Right atrium auricular region (tissue), 2 donors: Measurements from ENCODE around the gene NECAB3. TPM values are rescaled to one million over a fixed set of nuclear protein-coding genes. Genes with fewer than 3 reads are reported as not detected.

Experiments used
- DNase-seq: peaks from one replicate; pipeline ENCODE4 v3.0.0-alpha.2; 2019; ENCODE audit warnings: low spot score
- H3K27ac ChIP-seq, 2 donors: fragments of 200-600 bp; sonication (generic); 1 replicate in 1 of 2; 2 replicates in 1 of 2; pipeline ENCODE4 v1.5.1; 2016 to 2019
- H3K27me3 ChIP-seq, 2 donors: fragments of 200-600 bp; sonication (generic); one replicate each; pipeline versions ENCODE4 v1.5.1 to v1.6.0; 2017 to 2019
- H3K36me3 ChIP-seq: fragments of 200-600 bp; sonication (generic); one replicate; pipeline ENCODE4 v1.5.1; 2016
- H3K4me1 ChIP-seq, 2 donors: fragments of 200-600 bp; sonication (generic); one replicate each; pipeline versions ENCODE4 v1.5.1 to v1.6.0; 2017 to 2019
- H3K4me3 ChIP-seq, 2 donors: fragments of 200-600 bp; sonication (generic); 1 replicate in 1 of 2; 2 replicates in 1 of 2; pipeline ENCODE4 v1.5.1; 2017 to 2019; ENCODE audit warnings: mild to moderate bottlenecking in 1 of 2, moderate library complexity in 1 of 2
- H3K9me3 ChIP-seq, 2 donors: fragments of 200-600 bp; sonication (generic); one replicate each; pipeline ENCODE4 v1.5.1; 2019
- CTCF ChIP-seq, 2 donors: fragments of 200-600 bp; sonication (generic); IDR thresholded peaks; one replicate each; pipeline ENCODE4 v1.5.1; 2019; ENCODE audit warnings: antibody characterized with exemption in 2 of 2
- total RNA-seq, 2 donors: library from RNA; depleted of rRNA; stranded (reverse); fragments of >200 nt; gene quantifications; one replicate each; pipeline ENCODE4 v1.1.0, GENCODE V29; 2016

NECAB3 gene
- total RNA-seq, 2 donors from 2014 or later = 81.7 to 88.4 TPM

DNA sequence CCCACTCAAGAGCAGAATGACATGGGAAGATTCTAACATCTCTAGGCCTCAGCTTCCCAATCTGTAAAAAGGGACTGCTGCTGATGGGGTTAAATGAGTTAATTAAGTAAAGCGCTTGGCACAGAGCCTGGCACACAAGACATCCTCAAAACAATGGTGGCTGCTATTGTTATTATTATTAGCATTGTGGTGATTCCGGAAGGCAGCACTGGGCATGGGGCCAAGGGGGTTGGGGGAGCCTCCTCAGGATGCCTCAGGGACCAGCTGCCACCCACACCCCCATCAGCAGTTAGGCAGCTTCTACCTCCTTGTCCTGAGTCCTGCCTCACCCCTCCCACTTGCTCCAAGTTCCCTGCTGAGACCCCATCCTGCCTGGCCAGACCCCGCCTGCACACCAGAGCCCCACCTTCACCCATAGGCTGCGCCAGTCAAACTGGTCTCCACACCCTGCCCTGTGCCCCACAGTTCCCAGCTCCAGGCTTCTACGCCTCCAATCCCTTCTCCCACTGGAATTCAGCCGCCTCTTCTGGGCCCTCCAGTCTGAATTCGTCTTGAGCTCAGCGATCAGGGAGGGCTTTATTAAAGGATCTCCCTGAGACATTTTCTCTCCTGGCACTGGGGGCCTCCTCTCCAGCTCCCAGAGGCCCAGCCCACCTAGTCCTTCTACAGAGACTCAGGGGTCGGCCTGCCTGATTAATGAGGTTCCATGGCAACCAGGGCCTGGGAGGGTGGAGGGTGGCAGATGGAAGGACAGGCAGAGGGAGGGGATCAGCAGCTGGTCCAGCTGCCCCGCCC, 10.5 kb upstream of the NECAB3 start:
- Histone ChIP-seq H3K4me3 (peak overlapping the region in 1 of 2 donors; percentile 47), H3K27me3 (no peaks in the 10 kb centered on the region), H3K9me3 (no peaks in the 10 kb centered on the region), H3K27ac (no peak overlapping the region), H3K4me1 (peaks cover 0 to 35% of the 10 kb centered on the region in 2 donors), H3K36me3 (no peaks in the 10 kb centered on the region)
- DNase-seq = no peak
- TF ChIP-seq CTCF (IDR thresholded peaks at IDR 0.05) = no peak

GRCh38 chr20:33681728-33682353, 7.6 kb upstream of the NECAB3 start:
- Histone ChIP-seq H3K27ac (no peak overlapping the region), H3K4me1 (peaks cover 0 to 21% of the 10 kb centered on the region in 2 donors), H3K4me3 (no peak overlapping the region), H3K27me3 (no peaks in the 10 kb centered on the region), H3K36me3 (no peaks in the 10 kb centered on the region), H3K9me3 (no peaks in the 10 kb centered on the region)
- TF ChIP-seq CTCF (IDR thresholded peaks at IDR 0.05) = no peak
- DNase-seq = no peak

- Histone ChIP-seq H3K36me3 (no peaks in the 10 kb centered on the region), H3K4me3 (no peak overlapping the region), H3K9me3 (no peaks in the 10 kb centered on the region), H3K27me3 (no peaks in the 10 kb centered on the region), H3K27ac (no peak overlapping the region), H3K4me1 (peaks cover 0 to 21% of the 10 kb centered on the region in 2 donors)
- DNase-seq = no peak
- no peak for TF ChIP-seq CTCF (IDR thresholded peaks at IDR 0.05)
Measured at GRCh38 chr20:33681288-33681687, 7.1 kb upstream of the NECAB3 start.

DNA sequence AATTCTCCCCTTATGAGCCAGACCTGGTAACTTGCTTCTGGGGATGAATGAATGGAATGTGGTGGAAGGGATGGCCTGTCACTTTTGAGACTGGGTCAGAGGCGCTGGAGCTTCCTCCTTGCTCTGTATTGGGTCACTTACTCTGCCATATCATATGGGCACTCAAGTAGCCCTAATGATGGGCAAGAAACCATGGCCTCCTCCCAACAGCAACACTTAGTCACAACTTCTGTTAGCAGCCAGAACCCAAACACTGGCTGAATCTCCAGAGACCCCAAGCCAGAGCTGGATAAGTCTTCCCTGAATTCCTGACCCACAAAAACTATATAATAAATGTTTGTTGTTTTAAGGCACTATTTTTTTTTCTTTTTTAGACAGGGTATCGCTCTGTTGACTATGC, 6.5 kb upstream of the NECAB3 start:
- Histone ChIP-seq H3K27ac (no peak overlapping the region), H3K4me1 (peaks cover 0 to 25% of the 10 kb centered on the region in 2 donors), H3K4me3 (no peak overlapping the region), H3K27me3 (no peaks in the 10 kb centered on the region), H3K9me3 (no peaks in the 10 kb centered on the region), H3K36me3 (no peaks in the 10 kb centered on the region)
- DNase-seq = no peak
- no peak for TF ChIP-seq CTCF (IDR thresholded peaks at IDR 0.05)

DNA sequence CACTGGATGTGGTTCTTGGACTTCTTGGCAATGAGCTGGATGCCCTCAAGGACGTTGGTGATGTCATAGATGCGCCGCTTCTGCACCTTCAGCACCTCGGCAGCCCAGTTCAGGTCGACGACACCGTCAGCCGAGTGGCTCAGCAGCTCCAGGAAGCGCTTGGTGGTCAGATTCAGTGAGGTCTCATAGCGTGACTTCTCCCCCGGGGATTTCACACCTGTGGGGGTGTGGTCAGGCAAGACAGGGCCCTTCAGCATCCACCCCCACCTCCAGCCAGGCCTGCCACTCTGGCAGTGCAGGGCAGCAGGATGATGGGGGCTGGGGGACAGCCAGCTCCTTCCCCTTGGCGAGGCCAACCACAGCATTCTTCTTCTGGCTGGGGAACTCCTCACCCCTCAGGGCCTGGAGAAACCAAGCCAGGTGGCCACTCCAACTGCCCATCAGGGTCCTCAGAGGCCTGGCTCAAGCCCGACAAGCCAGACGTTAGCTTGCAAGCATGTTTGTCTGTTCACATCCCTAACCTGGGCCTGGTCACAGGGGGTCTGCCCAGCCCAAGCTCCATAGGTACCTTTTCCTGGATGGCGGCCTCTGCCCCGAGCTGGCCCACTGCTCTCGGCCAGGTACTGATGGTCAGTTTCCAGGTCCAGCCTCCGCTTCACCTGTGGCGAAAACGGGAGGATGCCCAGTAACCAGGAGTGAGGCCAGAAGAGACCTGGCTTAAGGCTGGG, 5.7 kb upstream of the NECAB3 start:
- no peaks in the 10 kb centered on the region for H3K36me3 ChIP-seq
- H3K27ac ChIP-seq = no peak overlapping the region
- DNase-seq = no peak
- no peaks in the 10 kb centered on the region for H3K9me3 ChIP-seq
- H3K4me3 ChIP-seq = no peak overlapping the region
- peaks cover 0 to 25% of the 10 kb centered on the region in 2 donors for H3K4me1 ChIP-seq
- no peaks in the 10 kb centered on the region for H3K27me3 ChIP-seq
- no peak for TF ChIP-seq CTCF (IDR thresholded peaks at IDR 0.05)
